Measurements from ENCODE around the gene CDK17. TPM values are rescaled to one million over a fixed set of nuclear protein-coding genes. Genes with fewer than 3 reads are reported as not detected.

Gene CDK17
- total RNA-seq, 6 donors from 2014 or later, result 31.5 to 71.8 (median 42.5) TPM

Small RNAs within 50 kb of the gene (small RNA-seq; reads per million reads assigned to genes)
- gene RN7SKP11 (0 reads per million in 4 donors), gene RNU4-24P (0 reads per million in 4 donors)

Other genes with a start within 250 kb of the CDK17 start
- 10 to 100 TPM in 5 of 6 donors, 1 to 10 TPM in 1; 7.3 to 38.4 (median 22.1) TPM for gene ELK3, start 206.1 kb downstream of the CDK17 start, total RNA-seq
- gene CFAP54, start 89.1 kb upstream of the CDK17 start, total RNA-seq, result 10 to 100 TPM in 3 of 6 donors, 1 to 10 TPM in 2, under 1 TPM in 1; 0.66 to 48.8 (median 7.4) TPM